Mesenchymal stem cell (in vitro differentiated cells and primary cell): Measurements from ENCODE around the gene PPP1R7.

ENCODE experiments used
- DNase-seq: peaks from one replicate; pipeline ENCODE4 v3.0.0-alpha.2; 2013
- H2AFZ ChIP-seq: one replicate; pipeline ENCODE4 v1.6.1; 2013; ENCODE audit warnings: low read depth, mild to moderate bottlenecking, control low read depth, inconsistent platforms, low read length, moderate library complexity
- H2AK5ac ChIP-seq: 2 replicates; pipeline ENCODE4 v1.6.1; 2013; ENCODE audit warnings: low read length, moderate library complexity, mild to moderate bottlenecking, inconsistent platforms; ENCODE audit not compliant: severe bottlenecking
- H2BK120ac ChIP-seq: one replicate; pipeline ENCODE4 v1.6.1; 2013; ENCODE audit warnings: low read depth, mild to moderate bottlenecking, inconsistent platforms, low read length, moderate library complexity
- H2BK12ac ChIP-seq, 2 experiments: one replicate each; pipeline ENCODE4 v1.6.1; 2013; ENCODE audit warnings: inconsistent platforms in 2 of 2, low read length in 2 of 2, mild to moderate bottlenecking in 2 of 2, moderate library complexity in 2 of 2, control low read depth in 1 of 2
- H2BK15ac ChIP-seq: one replicate; pipeline ENCODE4 v1.6.1; 2013; ENCODE audit warnings: mild to moderate bottlenecking, low read depth, inconsistent platforms; ENCODE audit not compliant: poor library complexity, severe bottlenecking
- H2BK5ac ChIP-seq: 2 replicates; pipeline ENCODE4 v1.6.1; 2013; ENCODE audit warnings: low read depth, mild to moderate bottlenecking, low read length, control low read depth, inconsistent platforms; ENCODE audit not compliant: poor library complexity, severe bottlenecking
- H3K14ac ChIP-seq, 2 experiments: one replicate each; pipeline ENCODE4 v1.6.1; 2013; ENCODE audit warnings: inconsistent platforms in 2 of 2, low read length in 2 of 2, control low read depth in 1 of 2, mild to moderate bottlenecking in 1 of 2, moderate library complexity in 1 of 2
- H3K18ac ChIP-seq, 2 experiments: one replicate each; pipeline ENCODE4 v1.6.1; 2013; ENCODE audit warnings: inconsistent platforms in 2 of 2, low read length in 2 of 2, control low read depth in 1 of 2, low read depth in 1 of 2, mild to moderate bottlenecking in 1 of 2
- H3K23ac ChIP-seq, 2 experiments: one replicate each; pipeline ENCODE4 v1.6.1; 2013; ENCODE audit warnings: inconsistent platforms in 2 of 2, low read length in 2 of 2, mild to moderate bottlenecking in 2 of 2, moderate library complexity in 2 of 2, control low read depth in 1 of 2
- H3K27ac ChIP-seq: 2 replicates; pipeline ENCODE4 v1.5.1; 2013; ENCODE audit warnings: mild to moderate bottlenecking, moderate library complexity, low read length, control low read depth, inconsistent platforms; ENCODE audit not compliant: poor library complexity, severe bottlenecking
- H3K27me3 ChIP-seq, 2 experiments: 2 replicates each; pipeline versions ENCODE4 v1.6.1 to v1.7.0; 2013; ENCODE audit warnings: low read length in 2 of 2, mild to moderate bottlenecking in 2 of 2, moderate library complexity in 2 of 2, control low read depth in 1 of 2, inconsistent platforms in 1 of 2; ENCODE audit not compliant: control insufficient read depth in 1 of 2, insufficient read depth in 1 of 2
- H3K36me3 ChIP-seq, 2 experiments: 2 replicates each; pipeline versions ENCODE4 v1.6.1 to v1.7.0; 2013; ENCODE audit warnings: low read length in 2 of 2, control low read depth in 1 of 2, inconsistent platforms in 1 of 2, low read depth in 1 of 2, mild to moderate bottlenecking in 1 of 2; ENCODE audit not compliant: insufficient read depth in 2 of 2, control insufficient read depth in 1 of 2
- H3K4ac ChIP-seq, 2 experiments: one replicate each; pipeline ENCODE4 v1.6.1; 2013; ENCODE audit warnings: inconsistent platforms in 2 of 2, low read length in 2 of 2, mild to moderate bottlenecking in 2 of 2, moderate library complexity in 2 of 2, control low read depth in 1 of 2, low read depth in 1 of 2
- H3K4me1 ChIP-seq: 2 replicates; pipeline ENCODE4 v1.6.1; 2013; ENCODE audit warnings: low read depth, low read length, control low read depth; ENCODE audit not compliant: control insufficient read depth, insufficient read depth
- H3K4me2 ChIP-seq: 2 replicates; pipeline ENCODE4 v1.6.1; 2013; ENCODE audit warnings: low read length, mild to moderate bottlenecking, inconsistent platforms; ENCODE audit not compliant: poor library complexity, severe bottlenecking
- H3K4me3 ChIP-seq, 2 experiments: 2 replicates each; pipeline versions ENCODE4 v1.5.1 to v1.7.0; 2013; ENCODE audit warnings: low read length in 2 of 2, mild to moderate bottlenecking in 2 of 2, control low read depth in 1 of 2, low read depth in 1 of 2; ENCODE audit not compliant: insufficient read depth in 1 of 2
- H3K79me1 ChIP-seq: replicated peaks from 2 replicates; pipeline ENCODE4 v1.6.1; 2013; ENCODE audit warnings: mild to moderate bottlenecking, control low read depth, low read length, inconsistent platforms; ENCODE audit not compliant: poor library complexity, severe bottlenecking
- H3K9ac ChIP-seq: 2 replicates; pipeline ENCODE4 v1.7.0; 2013; ENCODE audit warnings: mild to moderate bottlenecking, low read length, moderate library complexity
- H3K9me3 ChIP-seq: 2 replicates; pipeline ENCODE4 v1.7.0; 2013; ENCODE audit warnings: mild to moderate bottlenecking, low read length; ENCODE audit not compliant: control insufficient read depth
- H4K8ac ChIP-seq: one replicate; pipeline ENCODE4 v1.6.1; 2013; ENCODE audit warnings: inconsistent platforms, mild to moderate bottlenecking, low read length, moderate library complexity
- H4K91ac ChIP-seq: one replicate; pipeline ENCODE4 v1.6.1; 2013; ENCODE audit warnings: mild to moderate bottlenecking, low read length, inconsistent platforms
- WGBS: methylation state at CpG from one replicate; pipeline ENCODE4 v1.1.7; 2013; ENCODE audit warnings: mixed read lengths; 5-methylcytosine and 5-hydroxymethylcytosine counted together

PPP1R7 gene

DNA sequence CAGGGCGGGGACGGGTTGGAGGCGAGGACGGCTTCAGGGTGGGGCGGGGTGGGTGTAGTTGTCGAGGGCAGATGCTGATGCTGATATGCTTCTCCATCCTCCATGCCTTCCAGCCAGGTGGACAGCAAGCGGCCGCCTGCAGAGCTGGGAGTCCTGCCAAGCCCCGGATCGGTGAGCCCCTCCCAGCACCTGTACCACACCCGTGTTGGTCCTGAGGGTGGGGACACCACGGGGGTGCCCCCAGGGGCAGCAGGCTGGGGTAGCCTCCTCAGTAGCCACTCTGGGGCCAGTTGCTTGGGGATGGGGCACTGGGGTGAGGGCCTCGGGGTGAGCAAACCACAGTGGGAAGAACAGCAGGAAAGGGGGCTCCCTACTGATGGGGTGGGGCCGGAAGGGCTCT is 40.8 kb downstream of the PPP1R7 start:
- Histone ChIP-seq H3K23ac (no peak overlapping the region), H2BK120ac (no peak overlapping the region), H4K8ac (no peak overlapping the region), H3K4me3 (no peak overlapping the region), H2AK5ac (no peak overlapping the region), H2BK5ac (no peak overlapping the region), H2AFZ (no peak overlapping the region), H3K9me3 (no peaks in the 10 kb centered on the region), H2BK15ac (no peak overlapping the region), H2BK12ac (no peak overlapping the region), H3K27me3 (peaks cover 7 to 44% of the 10 kb centered on the region in 2 experiments), H3K27ac (no peak overlapping the region), H3K79me1 (no peaks in the 10 kb centered on the region), H3K36me3 (no peaks in the 10 kb centered on the region), H3K9ac (no peak overlapping the region), H3K14ac (no peak overlapping the region), H3K18ac (no peak overlapping the region), H3K4me2 (no peak overlapping the region), H3K4me1 (peaks cover 3% of the 10 kb centered on the region), H3K4ac (no peak overlapping the region), H4K91ac (no peak overlapping the region)
- no peak for DNase-seq
- 84% methylated on average over 10 of the region's 14 CpGs for WGBS

DNA sequence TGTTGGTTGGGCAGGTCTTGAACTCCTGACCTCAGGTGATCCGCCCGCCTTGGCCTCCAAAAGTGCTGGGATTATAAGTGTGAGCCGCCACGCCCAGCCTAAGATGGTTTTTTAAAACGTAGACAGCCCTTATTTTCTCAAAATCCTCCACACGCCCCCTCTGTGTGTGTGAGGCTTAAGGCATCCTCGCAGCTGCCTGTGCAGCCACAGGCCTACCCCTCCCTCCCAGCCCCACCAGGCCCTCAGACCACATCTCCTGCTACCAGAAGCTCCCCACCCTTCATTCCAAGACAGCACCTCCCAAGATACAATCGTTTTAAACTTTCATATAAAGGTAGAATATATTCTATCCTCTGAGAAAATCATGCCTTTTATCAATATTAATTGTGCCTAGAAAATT is 43.0 kb downstream of the PPP1R7 start:
- Histone ChIP-seq H4K91ac (no peak overlapping the region), H3K4me1 (no peaks in the 10 kb centered on the region), H2BK5ac (no peak overlapping the region), H2AK5ac (no peak overlapping the region), H2BK15ac (no peak overlapping the region), H3K36me3 (no peaks in the 10 kb centered on the region), H4K8ac (no peak overlapping the region), H3K23ac (no peak overlapping the region), H3K14ac (no peak overlapping the region), H3K18ac (no peak overlapping the region), H3K27me3 (peaks cover 0 to 43% of the 10 kb centered on the region in 2 experiments), H2BK120ac (no peak overlapping the region), H3K4ac (no peak overlapping the region), H2AFZ (no peak overlapping the region), H2BK12ac (no peak overlapping the region), H3K9ac (no peak overlapping the region), H3K4me2 (no peak overlapping the region), H3K79me1 (no peaks in the 10 kb centered on the region), H3K9me3 (no peaks in the 10 kb centered on the region), H3K4me3 (no peak overlapping the region), H3K27ac (no peak overlapping the region)
- WGBS = 87% methylated on average over 7 of the region's 8 CpGs
- DNase-seq = no peak

- WGBS = 81% methylated on average over 9 of the region's 9 CpGs
- Histone ChIP-seq H2AK5ac (no peak overlapping the region), H3K4ac (no peak overlapping the region), H4K8ac (no peak overlapping the region), H3K4me2 (no peak overlapping the region), H2AFZ (no peak overlapping the region), H3K4me1 (no peaks in the 10 kb centered on the region), H3K9ac (no peak overlapping the region), H2BK5ac (no peak overlapping the region), H3K23ac (no peak overlapping the region), H3K79me1 (no peaks in the 10 kb centered on the region), H3K18ac (no peak overlapping the region), H3K9me3 (no peaks in the 10 kb centered on the region), H3K27me3 (peaks cover 0 to 45% of the 10 kb centered on the region in 2 experiments), H3K36me3 (no peaks in the 10 kb centered on the region), H3K14ac (no peak overlapping the region), H2BK120ac (no peak overlapping the region), H3K27ac (no peak overlapping the region), H4K91ac (no peak overlapping the region), H2BK12ac (no peak overlapping the region), H3K4me3 (no peak overlapping the region), H2BK15ac (no peak overlapping the region)
- no peak for DNase-seq
These were observed 44.5 kb downstream of the PPP1R7 start for GRCh38 chr2:241194811-241195210.

GRCh38 chr2:241195506-241196130 is 45.4 kb downstream of the PPP1R7 start:
- H3K79me1 ChIP-seq = no peaks in the 10 kb centered on the region
- 87% methylated on average over 17 of the region's 18 CpGs for WGBS
- no peak overlapping the region for H2AFZ ChIP-seq
- H3K36me3 ChIP-seq = no peaks in the 10 kb centered on the region
- H2BK15ac ChIP-seq = no peak overlapping the region
- H2AK5ac ChIP-seq = no peak overlapping the region
- H3K4ac ChIP-seq = no peak overlapping the region
- H3K9me3 ChIP-seq = no peaks in the 10 kb centered on the region
- no peak overlapping the region for H4K8ac ChIP-seq
- no peak overlapping the region for H2BK120ac ChIP-seq
- H3K9ac ChIP-seq = no peak overlapping the region
- DNase-seq = no peak
- H3K4me1 ChIP-seq = no peaks in the 10 kb centered on the region
- H3K27me3 ChIP-seq = peaks cover 0 to 48% of the 10 kb centered on the region in 2 experiments
- H4K91ac ChIP-seq = no peak overlapping the region
- no peak overlapping the region for H3K23ac ChIP-seq
- no peak overlapping the region for H3K4me3 ChIP-seq
- H3K18ac ChIP-seq = no peak overlapping the region
- H3K27ac ChIP-seq = no peak overlapping the region
- no peak overlapping the region for H3K14ac ChIP-seq
- no peak overlapping the region for H2BK5ac ChIP-seq
- H3K4me2 ChIP-seq = no peak overlapping the region
- no peak overlapping the region for H2BK12ac ChIP-seq
